Memory B cell (primary cell): ENCODE results near the gene SLC8A1.

Experiments
- ATAC-seq: fragments of 150-1000 bp; cut with Tn5 transposase; 2 replicates; pipeline ENCODE4 v1.10.0; 2021; ENCODE audit warnings: low read depth, mild to moderate bottlenecking, moderate library complexity
- DNase-seq, 2 donors: peaks; one replicate each; pipeline ENCODE4 v3.0.0; 2022; ENCODE audit warnings: low spot score in 2 of 2
- H3K27ac Mint-ChIP-seq: one replicate; pipeline ENCODE4 v1.8.0; 2022; ENCODE audit warnings: mild to moderate bottlenecking, moderate library complexity, mixed read lengths
- H3K27me3 Mint-ChIP-seq: one replicate; pipeline ENCODE4 v1.8.0; 2022; ENCODE audit warnings: mixed read lengths
- H3K36me3 Mint-ChIP-seq: one replicate; pipeline ENCODE4 v1.8.0; 2022; ENCODE audit warnings: mild to moderate bottlenecking, mixed read lengths
- H3K4me1 Mint-ChIP-seq: one replicate; pipeline ENCODE4 v1.8.0; 2022; ENCODE audit warnings: mixed read lengths
- H3K4me3 Mint-ChIP-seq: one replicate; pipeline ENCODE4 v1.8.0; 2022; ENCODE audit warnings: mild to moderate bottlenecking, moderate library complexity, mixed read lengths
- H3K9me3 Mint-ChIP-seq: one replicate; pipeline ENCODE4 v1.8.0; 2022; ENCODE audit warnings: mixed read lengths

SLC8A1 gene

GRCh38 chr2:40048506-40048905 lies 403.4 kb downstream of the SLC8A1 start:
- no peak for DNase-seq
- no peak for ATAC-seq
- Mint-ChIP-seq H3K4me1 (no peaks in the 10 kb centered on the region), H3K9me3 (no peaks in the 10 kb centered on the region), H3K4me3 (no peak overlapping the region), H3K27me3 (peaks cover 6% of the 10 kb centered on the region), H3K27ac (no peak overlapping the region), H3K36me3 (no peaks in the 10 kb centered on the region)

- Mint-ChIP-seq H3K9me3 (no peaks in the 10 kb centered on the region), H3K4me1 (no peaks in the 10 kb centered on the region), H3K27me3 (peaks cover 6% of the 10 kb centered on the region), H3K4me3 (no peak overlapping the region), H3K36me3 (no peaks in the 10 kb centered on the region), H3K27ac (no peak overlapping the region)
- ATAC-seq (no peak), DNase-seq (no peak)
Measured at GRCh38 chr2:40047406-40047805, 404.5 kb downstream of the SLC8A1 start.
